ENCODE results near the gene ERBB4.
A peak's percentile ranks its signal among the peaks of the same experiment; 100 is the strongest.

The ERBB4 gene

GRCh38 chr2:211329421-211329820, 1209.2 kb downstream of the ERBB4 start:
- DNase-seq (ENCODE audit: low read depth), result peak; percentile 93
- TF ChIP-seq CTCF (IDR thresholded peaks at IDR 0.05; ENCODE audit: insufficient read depth, low read depth, low read length, missing control alignments), result no peak
- H3K4me3 ChIP-seq (ENCODE audit: low read length), result no peak overlapping the region

- peak; percentile 42 for DNase-seq (ENCODE audit: low read depth)
- no peak for TF ChIP-seq CTCF (IDR thresholded peaks at IDR 0.05; ENCODE audit: insufficient read depth, low read depth, low read length, missing control alignments)
- H3K4me3 ChIP-seq (ENCODE audit: low read length), result no peak overlapping the region
Measured at GRCh38 chr2:211328126-211328525, 1210.5 kb downstream of the ERBB4 start.

Measured in epithelial cell of esophagus (primary cell).